Activated CD4-positive, alpha-beta T cell treated with anti-CD3 and anti-CD28 coated beads, Interleukin-2, amount 50 U/mL, for 48 hours (primary cell): ENCODE measurements around the gene SLFN12.
"Not testable (repeated sequence)": the region's sequence is repeated elsewhere in the genome, so short reads cannot be mapped to it uniquely, and the experiment has no call there.

Source experiments
- DNase-seq, 2 experiments: peaks; one replicate each; pipeline ENCODE4 v3.0.0-alpha.2; 2020

Gene SLFN12

DNA sequence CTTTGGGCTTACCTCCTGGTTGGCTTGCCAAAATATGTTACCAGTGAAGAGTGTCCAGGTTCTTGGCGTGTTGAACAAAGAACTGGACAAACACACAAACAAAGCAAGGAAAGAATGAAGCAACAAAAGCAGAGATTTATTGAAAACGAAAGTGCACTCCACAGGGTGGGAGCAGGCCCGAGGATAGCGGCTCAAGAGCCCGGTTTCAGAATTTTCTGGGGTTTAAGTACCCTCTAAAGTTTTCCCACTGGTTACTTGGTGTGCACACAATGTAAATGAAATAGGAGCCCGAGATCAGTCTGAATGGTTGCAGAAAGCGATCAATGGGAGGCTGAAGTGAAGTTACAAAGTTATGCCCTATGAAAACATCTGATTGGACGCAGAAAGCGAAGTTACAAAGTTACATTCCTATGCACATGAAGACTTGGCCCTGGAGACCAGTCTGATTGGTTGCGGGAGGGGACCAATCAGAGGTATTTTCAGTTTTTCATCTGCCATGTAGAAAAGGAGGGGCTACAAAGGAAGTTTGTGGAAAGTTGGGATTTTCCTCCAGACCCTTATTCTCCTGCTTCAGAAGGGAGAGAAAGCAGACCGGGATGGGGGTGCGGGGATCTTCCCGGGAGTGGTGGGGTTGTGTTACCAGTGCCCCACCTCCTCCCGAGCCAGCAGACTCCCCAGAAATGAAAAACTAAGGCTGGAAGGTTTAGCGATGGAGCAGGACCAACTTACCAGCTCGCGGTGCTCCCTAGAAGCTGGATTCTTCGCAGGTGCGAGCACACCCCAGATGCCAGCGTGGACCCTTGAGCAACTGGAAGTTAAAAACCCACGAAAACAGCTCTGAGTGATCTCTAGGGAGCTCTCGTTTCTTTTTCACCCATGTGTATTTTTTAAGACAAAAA, at the start of gene SLFN12:
TSS of gene SLFN12 (minus strand) at position 325 of the 899 bp plus-strand sequence. CDS start 9,472 bp downstream, outside the sequence.
- peak; percentile 29 to 40 for DNase-seq

- DNase-seq = no peak
Measured at GRCh38 chr17:35479271-35479670, 47.0 kb upstream of the SLFN12 start.

DNA sequence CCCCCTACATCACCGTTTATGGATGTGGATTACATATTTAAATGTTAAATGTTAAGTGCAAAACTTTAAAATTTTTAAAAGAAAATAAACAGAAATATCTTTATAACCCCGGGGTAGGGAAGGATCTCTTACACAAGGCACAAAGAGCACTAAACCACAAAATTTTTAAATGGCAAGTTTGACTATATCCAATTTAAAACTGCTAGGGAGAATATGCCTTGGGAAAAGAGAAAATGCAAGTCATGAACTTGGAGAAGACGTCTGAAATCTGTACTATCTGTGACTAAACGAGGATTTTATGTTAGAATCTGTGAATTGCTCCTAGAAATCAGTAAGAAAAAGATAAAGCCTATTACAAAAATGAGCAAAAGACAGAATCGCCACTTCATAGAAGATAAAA, 44.9 kb upstream of the SLFN12 start:
- DNase-seq = no peak

DNA sequence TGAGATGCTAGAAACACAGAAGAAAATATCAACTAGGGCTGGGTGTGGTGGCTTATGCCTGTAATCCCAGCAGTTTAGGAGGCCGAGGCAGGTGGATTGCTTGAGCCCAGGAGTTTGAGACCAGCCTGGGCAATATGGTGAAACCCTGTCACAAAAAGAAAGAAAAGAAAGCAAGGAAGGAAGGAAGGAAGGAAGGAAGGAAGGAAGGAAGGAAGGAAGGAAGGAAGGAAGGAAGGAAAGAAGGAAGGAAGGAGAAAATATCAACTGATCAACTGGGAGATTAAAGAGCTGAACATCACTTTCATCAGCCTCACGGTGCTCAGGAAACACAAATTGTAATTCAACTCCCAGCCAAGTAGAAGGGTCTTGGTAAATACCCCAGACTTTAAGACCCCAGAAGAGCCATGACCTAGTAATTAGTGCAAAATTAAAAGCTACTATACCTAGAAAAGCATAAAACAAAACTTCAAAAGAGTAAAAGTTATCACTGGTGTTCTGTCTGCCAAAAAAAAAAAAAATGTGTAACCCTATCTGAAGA, 44.1 kb upstream of the SLFN12 start:
- DNase-seq = no peak

DNA sequence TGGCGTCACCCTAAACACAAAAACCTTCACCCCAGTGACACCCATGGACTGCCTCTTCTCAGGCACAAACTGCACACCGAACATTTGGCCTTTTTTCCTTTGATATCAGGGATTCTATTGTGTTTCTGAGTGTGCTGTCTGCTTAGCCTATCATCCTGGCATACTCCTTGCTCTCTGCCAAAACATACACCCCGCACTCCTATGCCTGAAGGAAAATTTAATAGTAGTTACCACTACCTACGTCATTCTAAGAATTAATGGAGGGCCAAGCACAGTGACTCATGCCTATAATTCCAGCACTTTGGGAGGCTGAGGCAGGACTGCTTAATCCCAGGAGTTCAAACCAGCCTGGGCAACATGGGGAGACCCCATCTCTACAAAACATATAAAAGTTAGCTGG, 36.2 kb upstream of the SLFN12 start:
- no peak for DNase-seq

DNA sequence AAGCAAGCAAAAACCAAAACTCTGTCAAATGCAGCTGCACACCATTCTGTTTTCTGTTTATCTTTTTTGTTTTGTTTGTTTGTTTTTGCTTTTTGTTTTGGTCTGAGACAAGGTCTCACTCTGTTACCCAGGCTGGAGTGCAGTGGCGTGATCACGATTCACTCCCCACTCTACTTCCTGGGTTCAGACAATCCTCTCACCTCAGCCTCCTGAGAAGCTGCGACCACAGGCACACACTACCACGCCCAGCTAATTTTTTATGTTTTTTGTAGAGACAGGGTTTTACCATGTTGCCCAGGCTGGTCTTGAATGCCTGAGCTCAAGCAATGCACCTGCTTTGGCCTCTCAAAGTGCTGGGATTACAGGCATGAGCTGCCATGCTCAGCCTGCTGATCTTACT, 35.5 kb upstream of the SLFN12 start:
- no peak for DNase-seq

GRCh38 chr17:35460354-35460851, 28.1 kb upstream of the SLFN12 start:
- DNase-seq = peak; percentile 44 to 56

- DNase-seq = not testable (repeated sequence)
Measured at GRCh38 chr17:35454035-35454434, 21.7 kb upstream of the SLFN12 start.

- DNase-seq = no peak
Measured at GRCh38 chr17:35453171-35453570, 20.9 kb upstream of the SLFN12 start.

- DNase-seq = no peak
Measured at GRCh38 chr17:35449371-35449931, 17.2 kb upstream of the SLFN12 start.

GRCh38 chr17:35448899-35449227, 16.6 kb upstream of the SLFN12 start:
- DNase-seq = no peak

DNA sequence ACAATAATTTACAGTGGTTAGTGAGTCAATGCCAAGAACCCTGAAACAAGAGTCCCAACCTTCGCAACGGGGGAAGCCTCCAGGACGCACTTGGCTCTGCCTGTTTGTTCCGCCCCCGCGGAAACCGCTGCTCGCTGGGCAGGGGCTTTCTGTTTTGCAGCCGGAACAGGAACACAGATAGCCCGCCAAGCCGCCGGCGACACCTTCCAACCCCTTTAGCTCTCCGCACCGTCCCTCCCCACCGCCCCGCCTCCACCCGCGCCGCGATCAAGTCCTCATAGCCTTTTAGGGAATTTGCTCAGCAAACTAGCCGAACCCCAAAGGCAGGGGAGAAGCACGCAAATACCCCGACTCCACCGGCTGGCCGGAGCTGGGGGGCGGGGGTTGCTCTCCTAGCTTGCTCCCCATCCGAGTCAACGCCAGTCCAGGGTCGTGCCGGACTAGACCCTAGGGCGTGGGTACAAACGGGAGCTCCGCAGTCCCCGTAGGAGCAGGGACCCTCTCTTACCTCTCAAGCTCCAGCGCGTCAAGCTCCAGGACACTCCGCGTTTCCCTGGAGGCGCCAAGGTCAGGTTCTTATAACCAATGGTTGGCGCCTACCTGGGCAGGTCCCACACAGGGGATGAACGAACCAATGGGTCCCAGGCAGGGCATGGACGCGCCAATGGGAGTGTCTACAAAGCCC, 16.1 kb upstream of the SLFN12 start, which contains the start of gene SLFN13:
TSS of gene SLFN13 (minus strand) at position 553 of the 685 bp plus-strand sequence. CDS start 3,086 bp downstream, outside the sequence.
- DNase-seq = peak; percentile 94 to 96

GRCh38 chr17:35447499-35447898, 15.2 kb upstream of the SLFN12 start:
- DNase-seq = no peak

DNA sequence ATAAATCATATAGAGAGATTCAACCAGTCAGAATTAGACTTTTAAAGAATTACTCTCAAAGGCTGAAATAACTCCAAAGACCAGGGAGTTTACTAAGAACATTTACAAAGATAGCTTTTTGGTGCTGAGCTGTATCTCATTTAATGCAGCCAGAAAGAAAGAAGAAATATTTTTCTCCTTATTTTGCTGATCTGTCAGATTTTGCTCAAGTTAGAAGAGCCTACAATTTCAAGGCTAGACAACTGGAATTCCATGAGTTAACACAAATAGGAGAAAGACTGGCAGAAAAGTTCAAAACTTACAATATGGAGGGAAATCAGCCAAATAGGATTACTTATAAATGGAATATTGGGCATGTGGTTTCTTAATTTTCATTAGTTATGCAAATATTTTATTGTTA, 6.1 kb upstream of the SLFN12 start:
- no peak for DNase-seq

DNA sequence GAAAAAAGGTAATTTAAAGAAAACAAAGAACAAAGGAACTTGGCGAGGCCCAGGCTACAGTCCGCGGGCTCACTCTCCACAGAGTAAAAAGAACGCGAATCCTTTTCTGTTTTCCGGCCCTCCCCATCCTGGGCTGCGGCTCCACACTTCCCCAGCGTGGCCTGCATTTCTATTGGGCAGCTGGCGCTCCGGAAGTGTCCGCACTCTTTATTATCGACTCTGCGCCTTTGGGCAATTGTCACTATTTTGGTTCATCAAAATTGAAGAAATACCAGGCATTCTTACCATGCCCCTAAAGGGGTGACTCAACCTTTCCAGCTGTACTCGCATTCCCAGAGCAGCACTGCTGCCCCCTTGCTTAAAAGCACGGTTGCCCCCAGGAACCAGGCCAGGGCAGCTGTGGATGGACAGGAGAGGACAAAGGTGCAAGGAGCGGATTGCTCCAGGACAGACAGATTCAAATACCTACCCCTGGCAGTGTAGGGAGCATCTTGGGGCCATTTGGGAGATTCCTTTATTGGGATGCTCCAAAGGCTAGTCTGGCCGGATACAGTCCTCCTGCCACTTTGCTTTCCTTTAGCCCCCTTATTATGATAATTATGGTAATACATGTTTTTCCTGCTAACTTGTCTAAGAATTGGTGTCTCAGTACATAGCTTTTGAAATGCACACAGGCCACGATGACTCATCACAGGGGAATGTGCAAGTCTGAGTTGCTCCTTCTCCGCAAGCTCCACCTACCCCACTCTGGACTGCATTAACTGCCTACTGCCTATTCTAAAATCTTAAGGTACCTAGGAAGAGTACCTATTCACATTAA, 985 bp upstream of the SLFN12 start:
- peak; percentile 64 to 75 for DNase-seq

GRCh38 chr17:35429702-35430101, 2.6 kb downstream of the SLFN12 start:
- no peak for DNase-seq

DNA sequence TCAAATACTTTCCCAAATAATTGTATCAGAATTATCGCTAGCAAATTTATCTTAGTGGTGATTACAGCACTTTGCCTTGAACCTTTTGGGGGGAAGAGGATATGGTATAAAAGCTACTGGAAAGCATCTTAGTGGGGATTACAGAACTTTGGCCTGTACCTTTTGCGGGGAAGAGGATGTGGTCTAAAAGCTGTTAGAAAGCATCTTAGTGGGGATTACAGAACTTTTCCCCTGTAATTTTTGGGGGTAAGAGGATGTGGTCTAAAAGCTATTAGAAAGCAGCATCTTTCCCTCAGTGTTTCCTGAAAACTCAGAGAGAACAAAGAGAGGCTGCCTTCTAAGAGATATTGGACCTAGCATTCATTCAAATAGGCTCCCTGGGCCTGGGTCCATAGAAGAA, 4.1 kb downstream of the SLFN12 start:
- no peak for DNase-seq

DNA sequence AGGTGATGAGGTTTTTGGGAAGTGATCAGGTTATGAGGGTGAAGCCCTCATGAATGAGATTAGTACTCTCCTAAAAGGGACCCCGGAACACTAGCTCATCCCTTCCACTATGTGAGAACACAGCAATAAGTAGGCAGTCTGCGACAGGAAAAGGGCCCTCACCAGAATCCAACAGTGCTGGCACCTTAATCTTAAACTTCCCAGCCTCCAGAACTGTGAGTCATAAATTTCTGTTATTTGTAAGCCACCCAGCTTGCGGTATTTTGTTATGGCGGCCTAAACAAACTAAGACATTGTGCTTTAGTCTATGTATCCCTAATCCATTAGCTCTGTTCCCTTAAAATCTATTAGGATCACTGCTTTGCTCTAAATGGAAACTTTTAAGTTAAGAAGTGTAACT, 8.5 kb downstream of the SLFN12 start:
- DNase-seq = no peak

GRCh38 chr17:35421069-35421468, 11.2 kb downstream of the SLFN12 start:
- DNase-seq = not testable (repeated sequence)

GRCh38 chr17:35416659-35417058, 15.6 kb downstream of the SLFN12 start:
- no peak for DNase-seq

GRCh38 chr17:35414707-35415106, 17.6 kb downstream of the SLFN12 start:
- not testable (repeated sequence) for DNase-seq

GRCh38 chr17:35414247-35414646, 18.1 kb downstream of the SLFN12 start:
- no peak for DNase-seq
